A673 (cell line): ENCODE measurements around the gene MAEA. TPM values are rescaled to one million over a fixed set of nuclear protein-coding genes. Genes with fewer than 3 reads are reported as not detected.

Source experiments
- BruUV-seq: library from RNA; stranded (reverse); fragments of 400-500 nt; replicated peaks from 2 replicates; lab custom pipeline; 2021; lab: Mats Ljungman, UMichigan
- CTCF ChIA-PET: fragments of 300-600 bp; sonication (Branson Sonifier 250); formaldehyde crosslinking; loops from one replicate; lab custom pipeline; 2022; ENCODE audit warnings: antibody characterized with exemption; lab: Charles Lee
- POLR2A ChIA-PET: fragments of 300-600 bp; sonication (Branson Sonifier 250); formaldehyde crosslinking; loops from one replicate; lab custom pipeline; 2022; ENCODE audit warnings: antibody characterized with exemption; ENCODE audit not compliant: low non-redundant PET; lab: Charles Lee
- DNase-seq: peaks from one replicate; pipeline ENCODE4 v3.0.0-alpha.2; 2015; ENCODE audit warnings: low spot score
- H3K27ac ChIP-seq: fragments of 200-600 bp; sonication (generic); 2 replicates; pipeline ENCODE4 v1.5.1; 2016; ENCODE audit warnings: mixed run types, low read depth, mild to moderate bottlenecking, mixed read lengths, antibody characterized with exemption, low read length; ENCODE audit not compliant: poor library complexity, severe bottlenecking
- H3K27me3 ChIP-seq: fragments of 200-600 bp; sonication (generic); replicated peaks from 2 replicates; pipeline ENCODE4 v1.6.1; 2017; ENCODE audit warnings: mixed run types, low read depth, mild to moderate bottlenecking, mixed read lengths, antibody characterized with exemption, low read length; ENCODE audit not compliant: insufficient read depth, poor library complexity
- H3K36me3 ChIP-seq: fragments of 200-600 bp; sonication (generic); 2 replicates; pipeline ENCODE4 v1.6.1; 2016; ENCODE audit warnings: mixed run types, mild to moderate bottlenecking, mixed read lengths, antibody characterized with exemption, low read length; ENCODE audit not compliant: insufficient read depth, poor library complexity, severe bottlenecking
- H3K4me1 ChIP-seq: fragments of 200-600 bp; sonication (generic); 2 replicates; pipeline ENCODE4 v1.6.1; 2017; ENCODE audit warnings: mixed run types, mild to moderate bottlenecking, mixed read lengths, antibody characterized with exemption, low read length; ENCODE audit not compliant: insufficient read depth, poor library complexity, severe bottlenecking
- H3K4me3 ChIP-seq: fragments of 200-600 bp; sonication (generic); 2 replicates; pipeline ENCODE4 v1.5.1; 2016; ENCODE audit warnings: low read depth, mixed run types, mild to moderate bottlenecking, mixed read lengths, low read length; ENCODE audit not compliant: poor library complexity, severe bottlenecking
- H3K9me3 ChIP-seq: fragments of 200-600 bp; sonication (generic); 2 replicates; pipeline ENCODE4 v1.6.1; 2016; ENCODE audit warnings: mixed run types, low read depth, mild to moderate bottlenecking, mixed read lengths, antibody characterized with exemption, low read length; ENCODE audit not compliant: poor library complexity, severe bottlenecking
- EZH2 ChIP-seq: fragments of 200-600 bp; sonication (generic); IDR thresholded peaks from 2 replicates; pipeline ENCODE4 v1.6.1; 2017; ENCODE audit warnings: borderline replicate concordance, low read depth, mild to moderate bottlenecking, mixed read lengths, antibody characterized with exemption, low read length; ENCODE audit not compliant: poor library complexity, severe bottlenecking
- intact Hi-C: fragments of 100-400 bp; cut with micrococcal nuclease; formaldehyde crosslinking; loops from one replicate; pipeline ENCODE4 v1.10.0; 2022; ENCODE audit not compliant: unreplicated experiment
- total RNA-seq: library from RNA; stranded (reverse); gene quantifications from 2 replicates; pipeline ENCODE4 v1.2.3, GENCODE V29; 2021
- TF ChIP-seq, protein P1 (sequence below): fragments of 300-800, 200-600 bp; sonication (generic); conservative IDR thresholded peaks from 2 replicates; pipeline ENCODE4 v1.5.1; 2017; ENCODE audit warnings: low read depth, mild to moderate bottlenecking, antibody characterized with exemption, low read length, moderate library complexity, mixed read lengths

Gene MAEA
- total RNA-seq, 1 experiment from 2014 or later, result 87.0 TPM

DNA sequence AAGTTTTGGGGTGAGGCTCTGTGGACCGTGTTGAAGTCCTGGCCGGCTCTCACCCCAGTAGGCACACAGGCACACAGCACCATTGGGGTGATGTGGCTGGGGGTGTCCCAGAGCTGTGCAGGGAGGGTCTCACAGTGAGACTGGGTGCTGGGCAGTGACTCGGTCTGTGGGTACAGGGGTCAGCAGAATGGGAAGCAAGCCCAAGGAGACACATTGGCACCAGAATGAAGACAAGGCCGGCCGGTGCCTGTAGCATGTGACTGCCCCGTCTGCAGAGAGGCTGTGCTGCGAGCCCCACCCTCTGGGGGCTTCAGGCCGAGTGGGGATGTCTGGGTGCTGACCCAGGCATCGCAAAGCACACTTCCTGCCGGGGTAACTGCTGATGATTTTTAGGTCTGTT is 5.2 kb downstream of the MAEA start:
- POLR2A ChIA-PET, result interaction anchor here (0.6 kb wide), 1 partner anchor 361 kb away, joined by 5 read pairs; no protein-coding TSS in a partner anchor
- no peak for DNase-seq
- peaks cover 4% of the 10 kb centered on the region for H3K4me1 ChIP-seq
- H3K27ac ChIP-seq, result no peak overlapping the region
- intact Hi-C loops, result no loop called here
- CTCF ChIA-PET, result interaction anchor here (0.6 kb wide), 1 partner anchor 107 kb away, joined by 7 read pairs; no protein-coding TSS in a partner anchor
- no TSS peak for BruUV-seq
- no peaks in the 10 kb centered on the region for H3K9me3 ChIP-seq
- no peaks in the 10 kb centered on the region for H3K36me3 ChIP-seq
- H3K27me3 ChIP-seq, result no peaks in the 10 kb centered on the region
- TF ChIP-seq EZH2, result no peak
- TF ChIP-seq, protein P1, sequence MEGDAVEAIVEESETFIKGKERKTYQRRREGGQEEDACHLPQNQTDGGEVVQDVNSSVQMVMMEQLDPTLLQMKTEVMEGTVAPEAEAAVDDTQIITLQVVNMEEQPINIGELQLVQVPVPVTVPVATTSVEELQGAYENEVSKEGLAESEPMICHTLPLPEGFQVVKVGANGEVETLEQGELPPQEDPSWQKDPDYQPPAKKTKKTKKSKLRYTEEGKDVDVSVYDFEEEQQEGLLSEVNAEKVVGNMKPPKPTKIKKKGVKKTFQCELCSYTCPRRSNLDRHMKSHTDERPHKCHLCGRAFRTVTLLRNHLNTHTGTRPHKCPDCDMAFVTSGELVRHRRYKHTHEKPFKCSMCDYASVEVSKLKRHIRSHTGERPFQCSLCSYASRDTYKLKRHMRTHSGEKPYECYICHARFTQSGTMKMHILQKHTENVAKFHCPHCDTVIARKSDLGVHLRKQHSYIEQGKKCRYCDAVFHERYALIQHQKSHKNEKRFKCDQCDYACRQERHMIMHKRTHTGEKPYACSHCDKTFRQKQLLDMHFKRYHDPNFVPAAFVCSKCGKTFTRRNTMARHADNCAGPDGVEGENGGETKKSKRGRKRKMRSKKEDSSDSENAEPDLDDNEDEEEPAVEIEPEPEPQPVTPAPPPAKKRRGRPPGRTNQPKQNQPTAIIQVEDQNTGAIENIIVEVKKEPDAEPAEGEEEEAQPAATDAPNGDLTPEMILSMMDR, result no peak
- H3K4me3 ChIP-seq, result no peak overlapping the region

DNA sequence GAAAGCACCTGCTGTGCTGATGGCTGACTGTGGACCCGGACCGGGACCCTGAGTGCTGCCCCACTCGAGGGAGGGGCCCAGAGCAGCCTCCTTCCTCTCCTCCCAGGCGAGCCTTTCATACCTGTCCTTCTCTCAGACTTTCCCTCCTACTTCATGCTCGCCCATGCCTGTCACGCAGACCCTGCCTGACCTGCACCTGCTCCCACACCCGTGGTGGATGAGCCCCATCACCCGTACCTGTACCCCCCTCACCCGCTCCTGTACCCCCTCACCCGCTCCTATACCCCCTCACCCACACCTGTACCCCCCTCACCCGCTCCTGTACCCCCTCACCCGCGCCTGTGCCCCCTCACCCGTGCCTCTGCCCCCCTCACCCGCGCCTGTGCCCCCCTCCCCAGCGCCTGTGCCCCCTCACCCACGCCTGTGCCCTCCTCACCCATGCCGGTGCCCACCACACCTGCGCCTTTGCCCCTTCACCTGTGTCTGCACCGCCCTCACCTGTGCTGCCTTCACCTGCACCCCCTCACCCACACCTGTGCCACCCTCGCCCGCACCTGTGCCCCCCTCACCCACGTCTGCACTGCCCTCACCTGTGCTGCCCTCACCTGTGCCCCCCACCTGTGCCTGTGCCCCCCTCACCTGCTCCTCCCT is 5.8 kb downstream of the MAEA start:
- no TSS peak for BruUV-seq
- ChIA-PET POLR2A (no interaction called here), CTCF (no interaction called here)
- no peak for TF ChIP-seq EZH2
- Histone ChIP-seq H3K4me3 (no peak overlapping the region), H3K27me3 (no peaks in the 10 kb centered on the region), H3K27ac (no peak overlapping the region), H3K36me3 (no peaks in the 10 kb centered on the region), H3K9me3 (no peaks in the 10 kb centered on the region), H3K4me1 (peaks cover 10% of the 10 kb centered on the region)
- no peak for DNase-seq
- intact Hi-C loops, result no loop called here

DNA sequence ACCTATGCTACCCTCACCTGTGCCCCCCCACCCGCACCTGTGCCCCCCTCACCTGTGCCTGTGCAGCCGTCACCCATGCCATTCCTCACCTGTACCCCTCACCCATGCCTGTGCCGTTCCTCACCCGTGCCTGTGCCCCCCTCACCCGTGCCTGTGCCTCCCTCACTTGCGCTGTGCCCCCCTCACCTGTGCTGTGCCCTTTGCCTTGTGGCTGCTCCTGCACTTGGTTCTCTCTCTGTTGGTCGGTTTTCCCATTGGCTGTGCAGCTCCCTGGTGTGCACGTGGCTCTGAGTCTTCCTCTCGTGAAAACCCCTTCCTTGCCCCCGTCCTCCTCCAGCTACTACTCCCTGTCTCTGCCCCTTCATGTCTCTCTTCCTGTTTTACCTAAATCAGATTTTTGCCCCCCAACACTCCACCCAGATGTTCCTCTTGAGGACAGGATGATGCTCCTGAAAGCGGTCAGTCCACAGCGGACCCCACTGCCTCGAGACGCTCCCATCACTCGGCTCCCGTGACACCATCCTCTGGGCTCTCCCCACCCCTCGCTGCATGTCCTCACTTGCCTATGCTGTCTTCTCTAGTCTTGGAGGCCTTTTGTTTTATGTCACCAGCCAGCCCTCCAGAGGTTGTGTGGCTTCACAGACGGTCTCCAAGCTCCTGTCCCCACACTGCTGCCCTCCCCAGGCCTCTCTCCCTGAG is 6.8 kb downstream of the MAEA start:
- H3K4me3 ChIP-seq, result no peak overlapping the region
- POLR2A ChIA-PET, result no interaction called here

More for the DNA sequence above, 6.8 kb downstream of the MAEA start:
- peaks cover 13% of the 10 kb centered on the region for H3K4me1 ChIP-seq
- BruUV-seq, result no TSS peak
- TF ChIP-seq EZH2, result no peak
- TF ChIP-seq, protein P1, result no peak
- no peak overlapping the region for H3K27ac ChIP-seq
- intact Hi-C loops, result no loop called here
- no peaks in the 10 kb centered on the region for H3K9me3 ChIP-seq
- no peaks in the 10 kb centered on the region for H3K36me3 ChIP-seq
- CTCF ChIA-PET, result no interaction called here
- no peak for DNase-seq
- H3K27me3 ChIP-seq, result no peaks in the 10 kb centered on the region
